Sciatic nerve (tissue), 2 donors: ENCODE results near the gene LMO7. TPM values are rescaled to one million over a fixed set of nuclear protein-coding genes. Genes with fewer than 3 reads are reported as not detected.
"Not testable (repeated sequence)": the region's sequence is repeated elsewhere in the genome, so short reads cannot be mapped to it uniquely, and the experiment has no call there.

Experiments
- ATAC-seq: fragments of 200-7000 bp; cut with Tn5 transposase; one replicate; pipeline ENCODE4 v1.9.1; 2020; ENCODE audit warnings: mild to moderate bottlenecking, moderate library complexity
- DNase-seq: peaks from one replicate; pipeline ENCODE4 v3.0.0-alpha.2; 2020; ENCODE audit warnings: low spot score
- intact Hi-C: fragments of 100-400 bp; cut with DNase I; formaldehyde crosslinking; loops from one replicate; pipeline ENCODE4 v1.14.2; 2022
- total RNA-seq: library from RNA; stranded (reverse); fragmentation: NEBNext Ultra II Directional; extraction: Animal tissue kit (Norgen Biotek cat#: 25700); gene quantifications from one replicate; pipeline ENCODE4 v1.2.1, GENCODE V29; 2021
- donor health status: DM: no; HTN: no; CAD: no.
- donor health status: DM: no; HTN: no; CAD: no.

Gene LMO7
- total RNA-seq, 1 donor from 2014 or later = 249 TPM

DNA sequence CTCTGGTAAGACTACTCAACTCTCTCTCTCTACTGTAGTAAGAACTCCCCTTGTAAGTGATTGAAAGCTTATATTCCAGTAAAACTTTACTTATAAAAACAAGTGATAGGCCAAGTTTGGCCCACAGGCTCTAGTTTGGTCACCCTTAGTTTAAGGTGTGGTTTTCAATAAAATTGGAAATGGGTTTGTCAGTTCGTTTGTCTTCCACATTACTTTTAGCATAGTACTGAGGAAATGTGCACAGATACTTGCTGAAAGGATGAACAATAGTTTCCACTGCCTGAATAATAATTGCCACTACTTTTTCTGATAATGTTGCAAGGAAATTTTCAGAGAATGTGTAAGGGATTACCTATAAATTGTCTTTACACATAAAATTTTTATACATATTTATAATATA is 54.5 kb downstream of the LMO7 start:
- intact Hi-C loops = loop anchor here (10.0 kb wide), 1 partner anchor 1214 kb away; no protein-coding TSS in a partner anchor
- no peak for DNase-seq
- ATAC-seq = no peak

GRCh38 chr13:75691183-75691582 is 55.1 kb downstream of the LMO7 start:
- intact Hi-C loops = loop anchor here (10.0 kb wide), 1 partner anchor 1214 kb away; no protein-coding TSS in a partner anchor
- DNase-seq (no peak), ATAC-seq (no peak)

DNA sequence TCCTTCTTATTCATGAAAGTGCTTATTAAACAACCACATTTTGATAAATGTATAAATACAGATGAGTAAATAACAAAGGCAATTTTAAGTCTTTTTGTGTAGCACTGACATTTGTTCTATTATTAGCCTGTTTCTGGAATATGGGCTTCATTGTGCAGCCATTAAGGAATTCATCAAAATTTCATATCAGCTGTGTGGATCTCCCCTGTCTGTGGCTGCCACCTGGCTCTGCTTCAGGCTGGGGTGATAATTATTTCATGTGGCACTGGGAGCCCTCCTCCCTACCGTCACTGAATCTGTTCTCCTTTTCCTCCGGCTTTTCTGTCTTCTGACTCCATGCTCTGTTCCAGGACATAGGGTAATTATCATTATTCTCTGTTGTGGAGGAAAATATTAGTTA is 57.1 kb downstream of the LMO7 start:
- DNase-seq (no peak), ATAC-seq (no peak)
- intact Hi-C loops = loop anchor here (10.0 kb wide), 1 partner anchor 1212 kb away; no protein-coding TSS in a partner anchor

DNA sequence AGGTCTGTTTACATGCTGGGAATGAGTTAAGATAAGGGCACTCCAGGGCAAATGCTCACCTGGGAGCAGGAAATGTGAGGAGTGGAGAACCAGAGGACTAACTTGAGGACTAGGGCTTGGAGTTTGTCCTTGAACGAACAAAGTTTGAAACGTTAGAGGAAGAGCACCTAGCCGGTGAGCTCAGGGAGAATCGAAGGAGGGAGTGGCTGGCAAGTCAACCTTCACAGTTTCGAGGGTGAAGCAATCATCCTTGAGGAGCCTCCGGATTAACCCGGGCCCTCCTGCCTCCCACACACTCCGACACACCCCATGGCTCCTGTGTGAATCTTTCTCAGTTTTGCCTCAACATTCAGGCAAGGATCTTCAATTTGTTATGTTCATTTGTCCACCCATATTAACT is 58.6 kb downstream of the LMO7 start:
- intact Hi-C loops = loop anchor here (10.0 kb wide), 1 partner anchor 1210 kb away; no protein-coding TSS in a partner anchor
- ATAC-seq (no peak), DNase-seq (no peak)

- intact Hi-C loops = loop anchor here (10.0 kb wide), 1 partner anchor 1209 kb away; no protein-coding TSS in a partner anchor
- ATAC-seq = peak; percentile 80
- peak; percentile 92 for DNase-seq
Observed at GRCh38 chr13:75695908-75696307, 59.8 kb downstream of the LMO7 start.

- ATAC-seq (no peak), DNase-seq (no peak)
- intact Hi-C loops = loop anchor here (10.0 kb wide), 1 partner anchor 1206 kb away; no protein-coding TSS in a partner anchor
Observed at GRCh38 chr13:75699062-75699461, 62.9 kb downstream of the LMO7 start.

DNA sequence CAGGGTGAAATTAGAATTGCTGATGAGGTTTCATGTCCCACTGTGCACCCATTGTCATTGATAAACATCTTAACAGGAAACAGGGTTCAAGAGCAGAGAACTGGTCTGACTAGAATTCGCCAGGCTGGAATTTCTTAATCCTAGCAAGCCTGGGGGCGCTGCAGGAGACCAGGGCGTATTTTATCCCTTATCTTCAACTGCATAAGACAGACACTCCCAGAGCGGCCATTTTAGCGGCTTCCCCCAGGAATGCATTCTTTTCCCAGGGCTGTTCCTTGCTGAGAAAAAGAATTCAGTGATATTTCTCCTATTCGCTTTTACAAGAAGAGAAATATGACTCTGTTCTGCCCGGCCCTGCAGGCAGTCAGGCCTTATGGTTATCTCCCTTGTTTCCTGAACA is 63.6 kb downstream of the LMO7 start:
- intact Hi-C loops = loop anchor here (10.0 kb wide), 1 partner anchor 1205 kb away; no protein-coding TSS in a partner anchor
- not testable (repeated sequence) for ATAC-seq

DNA sequence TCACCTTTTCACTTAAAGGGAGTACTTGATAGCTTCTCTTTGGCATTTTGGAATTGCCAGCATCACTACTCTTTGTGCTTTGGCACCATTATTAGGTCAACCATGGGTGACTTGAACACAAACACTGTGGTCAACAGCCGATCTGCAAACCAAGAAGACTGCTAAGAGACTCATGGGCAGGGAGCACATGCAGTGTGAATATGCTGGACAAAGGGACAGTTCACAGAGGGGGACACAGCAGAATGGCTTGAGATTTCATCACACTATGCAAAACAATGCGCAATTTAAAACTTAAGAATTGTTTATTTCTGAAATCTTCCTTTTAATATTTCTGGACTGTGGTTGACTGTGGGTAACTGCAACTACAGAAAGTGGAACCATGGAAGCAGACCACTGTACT is 64.4 kb downstream of the LMO7 start:
- no peak for DNase-seq
- intact Hi-C loops = no loop called here
- ATAC-seq = peak; percentile 67

More for the DNA sequence above, 63.6 kb downstream of the LMO7 start:
- DNase-seq = not testable (repeated sequence)

DNA sequence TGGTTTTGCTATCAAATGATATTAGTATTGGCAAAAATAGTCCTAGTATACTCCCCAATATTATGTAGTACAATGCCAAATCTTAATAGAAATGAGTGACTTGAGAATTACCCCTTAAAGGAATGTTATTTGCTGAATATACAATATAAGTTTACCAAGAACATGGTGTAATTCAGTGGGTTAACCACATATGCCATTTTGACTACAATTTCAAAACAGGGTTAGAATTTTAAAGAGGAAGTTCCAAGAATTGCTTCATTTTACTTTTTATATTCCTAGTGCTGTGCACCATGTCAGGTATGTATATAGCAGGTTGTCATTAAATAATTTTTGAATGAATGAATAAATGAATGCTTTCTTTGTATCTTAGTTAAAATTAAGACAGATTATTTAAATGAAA is 66.3 kb downstream of the LMO7 start:
- DNase-seq (no peak), ATAC-seq (no peak)
- intact Hi-C loops = no loop called here

DNA sequence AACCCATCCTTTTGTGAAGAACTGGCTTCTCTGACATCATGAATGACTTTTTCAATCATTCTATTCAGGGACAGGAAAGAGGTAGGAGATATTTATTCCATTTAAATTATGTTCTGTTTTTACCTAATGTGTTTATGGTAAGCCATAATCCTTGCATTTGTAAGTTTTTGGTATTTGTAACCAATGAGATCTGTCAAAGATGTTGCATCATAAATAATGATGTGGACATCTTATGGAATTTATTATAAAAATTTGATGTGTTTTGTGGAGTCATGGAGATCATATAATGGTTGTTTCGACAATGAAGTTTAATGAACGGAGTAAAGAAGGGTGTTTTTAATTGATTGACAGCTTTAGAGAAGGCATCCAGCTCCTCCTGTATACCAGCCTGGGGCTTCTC is 67.6 kb downstream of the LMO7 start:
- intact Hi-C loops = no loop called here
- ATAC-seq (no peak), DNase-seq (no peak)

- ATAC-seq (no peak), DNase-seq (no peak)
- intact Hi-C loops = no loop called here
Observed at GRCh38 chr13:75704194-75704926, 68.2 kb downstream of the LMO7 start.

GRCh38 chr13:75704927-75705288 is 68.8 kb downstream of the LMO7 start:
- ATAC-seq = no peak
- no peak for DNase-seq
- intact Hi-C loops = no loop called here

- no peak for DNase-seq
- no peak for ATAC-seq
- intact Hi-C loops = no loop called here
Observed at GRCh38 chr13:75705395-75705794, 69.3 kb downstream of the LMO7 start.

- intact Hi-C loops = no loop called here
- DNase-seq (no peak), ATAC-seq (no peak)
Observed at GRCh38 chr13:75705908-75706307, 69.8 kb downstream of the LMO7 start.

DNA sequence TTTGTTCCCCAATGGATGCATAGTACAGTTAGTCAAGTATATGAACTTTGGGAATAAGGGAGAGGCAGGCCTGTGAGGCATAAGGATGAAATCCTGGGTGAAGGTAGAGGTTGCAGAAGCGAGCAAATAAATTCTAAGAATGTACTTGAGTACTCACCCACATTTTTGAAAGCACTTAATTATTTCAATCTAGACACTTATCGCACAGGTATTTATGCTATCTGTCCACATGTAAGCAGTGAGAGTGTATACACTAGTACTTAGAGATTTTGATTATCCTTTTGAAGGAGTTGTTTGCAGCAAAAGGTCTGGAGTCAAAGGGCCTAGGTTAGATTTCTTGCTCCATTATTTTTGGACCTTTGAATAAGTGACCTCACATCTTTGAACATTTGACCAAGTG is 77.7 kb downstream of the LMO7 start:
- ATAC-seq (no peak), DNase-seq (no peak)
- intact Hi-C loops = no loop called here

GRCh38 chr13:75715601-75716523 is 79.7 kb downstream of the LMO7 start:
- no peak for ATAC-seq

DNA sequence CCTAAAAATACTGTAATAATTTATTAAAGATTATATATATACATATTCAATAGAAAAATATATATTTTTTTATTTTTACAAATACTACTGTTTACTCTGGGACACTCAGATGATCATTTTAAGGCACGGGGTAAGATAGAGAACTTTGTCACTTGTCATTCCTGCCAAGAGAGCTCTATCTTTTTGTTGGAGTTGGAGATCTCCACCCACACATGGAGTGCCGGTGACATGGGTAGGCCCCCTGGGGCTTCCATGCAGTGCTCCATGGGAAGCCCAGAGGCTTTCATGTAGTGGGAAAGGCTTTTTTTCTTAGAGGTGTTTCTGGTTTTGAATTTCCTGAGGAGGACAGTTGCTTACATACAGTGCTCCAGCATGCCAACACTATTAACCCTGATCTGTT is 81.4 kb downstream of the LMO7 start:
- ATAC-seq = no peak
- DNase-seq = no peak
- intact Hi-C loops = no loop called here

More at GRCh38 chr13:75715601-75716523, 79.7 kb downstream of the LMO7 start:
- intact Hi-C loops = no loop called here
- DNase-seq = no peak

GRCh38 chr13:75721307-75721706 is 85.2 kb downstream of the LMO7 start:
- intact Hi-C loops = no loop called here
- no peak for DNase-seq
- ATAC-seq = no peak

GRCh38 chr13:75723901-75724300 is 87.8 kb downstream of the LMO7 start:
- ATAC-seq (no peak), DNase-seq (no peak)
- intact Hi-C loops = no loop called here
